Spleen (tissue), 7 donors: ENCODE measurements around the gene GMCL1.

Experiments used
- POLR2A ChIP-seq, 3 donors: fragments of 450-650 bp; IDR thresholded peaks; one replicate each; pipeline ENCODE4 v1.5.1; 2017; ENCODE audit warnings: antibody characterized with exemption in 3 of 3, mild to moderate bottlenecking in 1 of 3
- TF ChIP-seq, protein P1 (sequence below), 11 experiments: fragments of 200-600 bp in 7 of 11; fragments of 450-650 bp in 4 of 11; sonication (generic) in 4 of 11; IDR thresholded peaks in 8 of 11; conservative IDR thresholded peaks in 3 of 11; 1 replicate in 7 of 11; 2 replicates in 4 of 11; pipeline versions ENCODE4 v1.4.0 to v1.8.0; 2016 to 2021; ENCODE audit warnings: antibody characterized with exemption in 11 of 11, inconsistent platforms in 4 of 11, mild to moderate bottlenecking in 1 of 11
- donor health status: DM: no; HTN: no; CAD: no; lungs with moderate emphysema.
- donor health status: DM: no; HTN: no; CAD: no.
- donor health status: DM: no; HTN: no; CAD: no.

GRCh38 chr2:69907216-69907615, 77.8 kb downstream of the GMCL1 start:
- no peak for TF ChIP-seq POLR2A (IDR thresholded peaks at IDR 0.05)
- TF ChIP-seq, protein P1, sequence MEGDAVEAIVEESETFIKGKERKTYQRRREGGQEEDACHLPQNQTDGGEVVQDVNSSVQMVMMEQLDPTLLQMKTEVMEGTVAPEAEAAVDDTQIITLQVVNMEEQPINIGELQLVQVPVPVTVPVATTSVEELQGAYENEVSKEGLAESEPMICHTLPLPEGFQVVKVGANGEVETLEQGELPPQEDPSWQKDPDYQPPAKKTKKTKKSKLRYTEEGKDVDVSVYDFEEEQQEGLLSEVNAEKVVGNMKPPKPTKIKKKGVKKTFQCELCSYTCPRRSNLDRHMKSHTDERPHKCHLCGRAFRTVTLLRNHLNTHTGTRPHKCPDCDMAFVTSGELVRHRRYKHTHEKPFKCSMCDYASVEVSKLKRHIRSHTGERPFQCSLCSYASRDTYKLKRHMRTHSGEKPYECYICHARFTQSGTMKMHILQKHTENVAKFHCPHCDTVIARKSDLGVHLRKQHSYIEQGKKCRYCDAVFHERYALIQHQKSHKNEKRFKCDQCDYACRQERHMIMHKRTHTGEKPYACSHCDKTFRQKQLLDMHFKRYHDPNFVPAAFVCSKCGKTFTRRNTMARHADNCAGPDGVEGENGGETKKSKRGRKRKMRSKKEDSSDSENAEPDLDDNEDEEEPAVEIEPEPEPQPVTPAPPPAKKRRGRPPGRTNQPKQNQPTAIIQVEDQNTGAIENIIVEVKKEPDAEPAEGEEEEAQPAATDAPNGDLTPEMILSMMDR (IDR thresholded peaks at IDR 0.05 in 8 of 11, conservative IDR thresholded peaks at IDR 0.05 in 3 of 11): no peak
